HG02870 (cell line): ENCODE results near the gene HES5.

ENCODE experiments used
- ATAC-seq: cut with Tn5 transposase; IDR thresholded peaks from one replicate; pipeline ENCODE4 v1.9.1; 2021; ENCODE audit warnings: mild to moderate bottlenecking, moderate library complexity; ENCODE audit not compliant: unreplicated experiment

Gene HES5

GRCh38 chr1:2547210-2548067 lies 17.4 kb upstream of the HES5 start:
- ATAC-seq = no peak

GRCh38 chr1:2546515-2547209 lies 16.6 kb upstream of the HES5 start:
- ATAC-seq = peak; percentile 32

GRCh38 chr1:2545754-2546514 lies 15.9 kb upstream of the HES5 start:
- ATAC-seq = peak; percentile 27

DNA sequence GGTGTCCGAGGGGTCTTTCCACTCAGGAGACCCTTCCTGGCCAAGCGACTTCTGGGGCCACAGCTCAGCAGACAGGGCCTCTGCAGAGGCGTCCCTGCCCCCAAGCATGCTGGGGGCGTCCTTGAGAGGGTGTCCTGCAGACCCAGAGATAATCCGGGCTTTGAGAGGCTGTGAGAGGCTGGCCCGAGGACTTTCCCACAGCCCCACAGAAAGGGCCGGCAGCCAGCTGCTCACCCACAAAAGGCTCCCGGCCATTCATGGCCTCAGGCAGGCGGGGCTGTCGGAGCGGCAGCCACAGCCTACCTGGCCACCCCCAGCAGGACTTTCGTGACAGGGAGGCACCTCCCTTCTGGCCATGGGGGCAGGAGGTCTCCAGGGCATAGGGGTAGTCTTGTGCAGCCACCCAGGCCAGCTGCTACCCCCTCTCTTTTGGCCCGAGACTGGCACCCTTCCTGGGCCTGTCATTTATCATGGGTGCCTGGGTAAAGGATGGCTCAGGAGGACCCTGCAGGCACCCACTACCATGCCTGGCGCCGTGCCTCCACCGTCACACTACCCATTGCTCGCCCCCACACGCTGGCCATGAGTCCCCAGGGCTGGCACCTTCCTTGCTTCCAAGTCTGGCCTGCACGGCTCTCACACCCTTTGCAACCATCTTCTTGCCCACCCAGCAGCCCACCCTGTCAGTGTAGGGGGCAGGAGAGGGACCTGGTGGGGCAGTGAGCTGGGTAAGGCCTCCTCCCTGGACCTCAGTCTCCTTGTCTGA lies 15.0 kb upstream of the HES5 start:
- ATAC-seq = no peak

DNA sequence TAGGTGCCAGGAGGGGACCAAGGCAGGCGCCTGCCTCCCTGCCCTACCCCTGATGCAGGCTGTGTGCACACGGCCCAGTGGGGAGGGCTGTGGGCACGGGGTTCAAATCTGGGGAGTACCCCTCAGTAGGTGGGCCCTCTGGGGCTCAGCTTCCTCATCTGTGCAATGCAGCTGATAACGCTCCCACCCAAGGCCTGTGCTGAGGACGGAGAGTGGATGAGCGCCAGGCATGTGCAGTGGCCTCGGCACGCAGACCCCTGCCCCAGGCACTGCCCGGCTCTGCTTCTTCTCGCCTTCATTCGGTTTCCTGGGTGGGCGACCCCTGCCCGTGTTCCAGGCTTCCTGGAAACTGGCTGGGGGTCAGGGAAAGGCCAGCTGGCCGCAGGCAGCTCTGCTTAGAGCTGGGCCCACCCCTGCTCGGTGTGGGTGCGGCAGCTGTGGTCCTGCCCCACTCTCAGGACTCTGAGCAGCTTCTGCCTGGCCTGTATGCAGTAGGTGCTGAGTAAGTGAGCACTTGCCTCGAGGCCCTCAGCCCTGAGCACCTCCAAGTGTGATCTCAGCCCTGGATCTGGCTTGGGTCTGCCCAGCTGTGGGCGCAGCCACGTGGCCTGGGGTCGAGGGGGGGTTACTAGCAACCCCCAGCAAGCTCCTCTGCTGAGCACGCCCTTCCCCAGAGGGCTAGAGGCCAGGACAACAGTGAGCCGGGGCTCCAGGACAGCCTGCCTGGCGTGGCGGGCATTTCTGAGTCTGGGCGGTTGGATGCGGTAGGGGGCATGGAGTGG lies 14.2 kb upstream of the HES5 start:
- no peak for ATAC-seq

DNA sequence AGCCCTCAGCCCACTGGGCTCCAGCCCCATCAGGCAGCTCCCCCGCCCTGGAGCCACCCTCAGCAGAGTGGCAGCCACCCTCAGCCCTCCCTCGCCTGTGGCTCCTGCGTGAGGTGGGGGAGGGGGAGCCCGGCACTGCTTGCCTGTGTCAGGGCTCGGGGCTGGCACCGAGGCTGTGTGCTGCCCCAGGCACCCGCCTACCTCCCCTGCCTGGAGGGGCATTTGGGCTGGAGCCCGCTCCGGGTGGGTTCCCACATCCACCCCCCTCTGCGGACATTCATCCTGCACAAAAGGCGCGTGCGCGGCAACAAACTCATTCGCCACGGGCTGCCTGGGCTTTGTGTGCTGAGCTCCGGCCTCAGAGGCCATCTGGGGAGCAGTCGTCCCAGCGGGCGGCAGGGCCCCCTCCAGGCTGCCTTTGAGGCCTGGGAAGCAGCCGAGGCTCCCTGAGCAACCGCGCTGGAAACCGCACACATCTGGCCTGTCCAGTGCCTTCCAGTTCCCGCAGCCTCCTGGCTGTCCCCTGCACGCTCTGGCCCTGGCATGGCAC lies 13.6 kb upstream of the HES5 start:
- ATAC-seq = no peak

DNA sequence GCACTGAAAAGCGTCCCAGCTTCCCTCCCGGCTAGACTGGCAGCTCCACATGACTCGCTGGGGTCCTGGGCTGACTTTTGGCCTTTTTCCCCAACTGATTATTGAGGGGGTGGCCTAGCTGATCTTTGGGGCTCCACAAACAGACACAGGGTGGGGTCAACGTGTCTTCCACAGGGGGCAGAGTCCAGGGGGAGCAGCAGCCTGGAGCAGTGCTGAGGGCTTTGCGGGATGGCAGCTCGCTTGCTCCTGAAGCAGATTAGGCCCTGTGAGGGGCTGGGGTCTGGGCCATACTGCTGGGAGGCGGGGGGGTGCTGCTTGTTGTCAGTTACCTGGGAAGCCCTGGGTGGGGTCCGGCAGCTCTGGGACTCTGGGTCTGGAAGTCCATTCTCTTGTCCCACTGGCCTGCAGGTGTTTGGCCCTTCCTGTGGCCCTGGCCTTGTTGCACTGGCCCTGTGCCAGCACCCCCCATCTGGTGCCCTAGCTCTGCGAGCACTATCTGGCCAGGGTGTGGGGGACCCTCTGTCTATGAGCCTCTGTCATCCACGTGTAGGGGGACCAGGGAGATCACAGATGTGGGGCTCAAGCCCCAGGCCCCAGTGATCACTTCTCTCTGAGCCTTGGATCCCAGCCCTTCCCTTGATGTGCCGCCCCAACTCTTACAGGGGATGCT lies 12.3 kb upstream of the HES5 start:
- ATAC-seq = no peak

DNA sequence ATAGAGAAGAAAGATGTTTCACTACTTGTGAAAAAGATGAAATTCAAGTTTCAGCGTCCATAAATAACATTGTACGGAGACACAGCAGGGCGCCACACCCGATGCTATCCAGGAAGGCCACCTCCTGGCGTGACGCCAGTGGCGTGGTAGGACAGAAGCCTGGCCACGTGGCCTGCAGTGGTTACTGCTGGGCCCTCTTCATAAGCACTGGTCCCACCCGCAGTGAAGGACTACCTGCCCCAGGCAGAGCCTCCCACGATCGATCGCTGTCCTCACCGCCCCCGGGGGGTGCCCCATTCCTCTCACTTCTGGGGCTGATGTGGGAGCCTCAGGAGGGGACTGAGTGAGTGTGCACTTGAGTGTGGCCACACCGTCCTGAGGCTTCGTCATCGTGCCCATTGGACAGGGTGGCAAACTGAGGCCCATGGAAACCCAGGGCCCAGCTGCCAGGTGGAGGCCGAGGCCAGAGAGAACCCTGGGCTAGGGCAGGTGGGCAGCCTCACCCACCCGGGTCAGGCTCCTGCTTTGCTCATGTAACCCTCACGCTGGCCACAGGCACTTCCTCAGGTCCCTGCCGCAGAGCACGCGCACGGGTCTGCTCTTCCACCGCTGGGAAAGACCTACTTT lies 11.7 kb upstream of the HES5 start:
- ATAC-seq = no peak

GRCh38 chr1:2540816-2541492 lies 10.9 kb upstream of the HES5 start:
- ATAC-seq = no peak

DNA sequence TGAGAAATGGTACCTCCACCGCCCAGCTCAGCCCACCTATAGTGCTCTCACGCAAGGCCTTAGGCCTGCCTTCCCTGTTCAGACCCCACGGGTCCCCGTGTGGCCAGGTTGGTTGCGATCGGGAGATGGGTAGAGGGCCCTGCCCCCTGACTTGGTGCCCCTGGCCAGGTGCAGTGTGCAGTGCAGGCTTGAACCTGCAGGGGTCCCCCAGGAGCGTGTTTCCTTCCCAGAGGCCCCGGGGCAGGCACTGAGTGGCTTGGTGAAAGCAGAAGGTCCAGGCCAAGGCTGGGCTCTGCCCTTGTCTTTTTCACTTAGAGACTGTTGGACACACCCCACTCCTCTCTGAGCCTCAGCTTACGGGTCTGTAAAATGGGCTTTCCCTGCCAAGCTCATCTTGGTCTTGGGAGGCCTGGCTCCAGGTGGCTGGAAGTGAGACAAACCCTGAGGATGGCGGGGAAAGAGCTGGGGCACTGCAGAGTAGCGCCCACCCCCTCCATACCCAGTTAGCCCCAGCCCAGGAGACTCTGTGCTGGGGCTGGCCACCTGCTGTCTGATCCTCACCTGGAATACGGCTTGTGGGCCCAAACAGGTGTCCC lies 9.3 kb upstream of the HES5 start:
- no peak for ATAC-seq

GRCh38 chr1:2538872-2539271 lies 8.8 kb upstream of the HES5 start:
- ATAC-seq = no peak

DNA sequence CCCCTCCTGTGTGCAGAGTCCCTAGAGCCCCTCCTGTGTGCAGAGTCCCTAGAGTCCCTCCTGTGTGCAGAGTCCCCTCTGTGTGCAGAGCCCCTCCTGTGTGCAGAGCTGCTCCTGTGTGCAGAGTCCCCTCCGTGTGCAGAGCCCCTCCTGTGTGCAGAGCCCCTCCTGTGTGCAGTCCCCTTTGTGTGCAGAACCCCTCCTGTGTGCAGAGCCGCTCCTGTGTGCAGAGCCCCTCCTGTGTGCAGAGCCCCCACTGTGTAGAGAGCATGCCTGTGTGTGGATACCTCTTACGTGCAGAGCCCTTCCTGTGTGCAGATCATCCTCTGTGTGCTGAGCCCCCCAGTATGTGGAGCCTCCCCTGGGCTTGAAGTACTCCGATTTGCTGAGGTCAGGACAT lies 8.3 kb upstream of the HES5 start:
- no peak for ATAC-seq

DNA sequence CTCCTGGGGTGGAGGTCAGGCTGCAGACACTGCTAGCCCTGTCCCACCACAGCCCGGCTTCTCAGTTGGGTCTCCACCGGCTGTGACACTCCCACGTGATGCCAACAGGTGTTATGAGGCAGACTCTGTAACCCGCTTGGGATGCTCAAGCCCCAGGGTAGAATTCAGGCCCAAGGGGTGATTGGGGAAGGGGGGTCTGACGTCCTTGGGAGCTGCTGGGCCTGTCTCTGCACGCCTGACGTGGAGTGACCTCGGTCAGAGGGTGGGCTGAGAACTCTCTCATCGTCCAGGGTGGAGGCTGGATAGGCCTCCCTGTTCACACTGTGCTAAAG lies 7.7 kb upstream of the HES5 start:
- ATAC-seq = no peak

DNA sequence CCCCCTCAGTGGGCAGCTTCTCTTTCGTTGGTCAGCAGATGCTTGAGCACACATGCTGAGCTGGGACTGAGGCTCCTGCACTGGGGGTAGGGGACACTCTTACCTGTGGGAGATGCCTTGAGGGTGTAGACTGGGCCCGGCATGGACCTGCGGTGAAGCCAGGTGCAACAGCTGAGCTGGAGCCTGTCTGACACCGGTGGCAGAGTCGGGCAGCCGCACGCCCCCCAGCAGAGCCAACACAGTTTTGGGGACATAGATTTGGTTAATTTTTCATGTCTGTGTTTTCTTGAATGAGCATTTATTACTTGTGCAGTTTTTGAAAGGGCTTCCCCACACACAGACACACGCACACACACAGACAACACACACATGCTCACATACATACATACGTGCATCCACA lies 5.9 kb upstream of the HES5 start:
- ATAC-seq = no peak

- ATAC-seq = no peak
These were observed 5.4 kb upstream of the HES5 start for GRCh38 chr1:2535455-2535854.

GRCh38 chr1:2534687-2535441 lies 4.8 kb upstream of the HES5 start:
- no peak for ATAC-seq

DNA sequence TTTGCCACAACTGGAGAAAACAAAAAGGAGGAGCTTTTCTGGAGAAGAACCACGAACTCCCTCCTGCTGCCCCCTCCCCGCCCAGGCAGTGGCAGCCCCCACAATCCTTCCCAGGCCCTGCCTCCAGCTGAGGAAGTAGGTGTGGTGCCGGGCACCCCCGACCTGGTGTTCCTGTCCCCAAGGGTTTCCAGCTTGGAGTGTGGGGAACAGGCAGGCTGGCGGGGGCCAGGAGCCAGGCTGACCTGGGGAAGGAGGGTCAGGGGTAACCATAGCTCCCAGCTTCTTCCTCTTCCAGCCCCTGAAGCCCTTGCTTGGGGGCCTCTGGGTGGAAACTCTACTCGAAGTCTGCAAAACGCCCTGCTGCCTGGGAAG lies 4.2 kb upstream of the HES5 start:
- no peak for ATAC-seq
